ENCODE measurements around the gene CANX.
"Not testable (repeated sequence)": the region's sequence is repeated elsewhere in the genome, so short reads cannot be mapped to it uniquely, and the experiment has no call there.

CANX gene

DNA sequence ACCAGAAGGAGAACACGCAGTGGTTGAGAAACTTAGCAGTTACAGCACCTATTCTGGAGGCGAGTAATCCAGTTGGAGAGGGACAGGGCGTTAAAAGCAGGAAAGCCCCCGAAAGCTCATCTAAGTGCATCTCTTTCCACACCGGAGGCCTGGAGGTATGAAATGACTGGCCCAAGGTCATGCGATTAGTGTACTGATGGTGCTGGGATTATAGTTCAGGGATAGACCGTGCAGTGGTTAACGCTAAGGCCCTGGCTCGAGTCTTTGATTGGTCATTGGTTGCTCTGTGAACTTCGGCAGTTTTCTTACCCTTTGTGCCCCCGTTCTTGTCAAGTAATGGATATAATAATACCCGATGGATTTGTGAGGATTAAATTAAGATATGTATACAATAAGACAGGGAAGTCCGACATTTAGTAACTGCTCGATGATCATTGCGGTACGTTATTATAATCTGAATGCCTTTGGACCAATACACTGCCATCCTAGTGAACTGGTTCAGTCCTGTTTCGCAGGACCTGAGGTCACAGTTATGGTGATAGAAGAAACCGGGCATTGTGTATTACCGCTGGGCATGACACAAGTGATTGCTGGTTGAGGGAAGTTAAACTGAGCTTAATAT lies 960 bp downstream of the CANX start:
- DNase-seq = no peak

DNA sequence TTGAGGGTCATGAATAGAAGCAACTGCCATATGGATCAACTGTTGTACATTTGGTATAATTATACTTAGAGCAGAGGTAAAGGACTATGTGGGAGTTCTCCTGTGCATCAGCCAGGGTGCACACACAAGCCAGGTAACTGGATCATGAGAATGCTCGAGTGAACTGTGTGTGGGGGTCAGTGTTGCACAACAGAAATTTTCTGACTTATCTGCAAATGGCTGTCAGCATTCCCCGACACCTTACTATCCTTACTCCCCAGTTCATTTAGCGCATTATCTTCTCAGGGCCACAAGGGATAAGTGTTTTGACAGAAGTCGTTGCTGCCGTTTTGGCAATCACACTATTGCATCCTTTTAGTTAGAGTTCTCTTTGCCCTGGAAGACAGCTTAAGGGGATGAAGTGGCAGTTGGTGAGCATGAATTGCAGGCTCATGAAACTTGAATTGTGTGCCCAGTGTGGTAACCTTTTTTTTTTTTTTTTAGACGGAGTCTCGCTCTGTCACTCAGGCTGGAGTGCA lies 1.7 kb downstream of the CANX start:
- no peak for DNase-seq

DNA sequence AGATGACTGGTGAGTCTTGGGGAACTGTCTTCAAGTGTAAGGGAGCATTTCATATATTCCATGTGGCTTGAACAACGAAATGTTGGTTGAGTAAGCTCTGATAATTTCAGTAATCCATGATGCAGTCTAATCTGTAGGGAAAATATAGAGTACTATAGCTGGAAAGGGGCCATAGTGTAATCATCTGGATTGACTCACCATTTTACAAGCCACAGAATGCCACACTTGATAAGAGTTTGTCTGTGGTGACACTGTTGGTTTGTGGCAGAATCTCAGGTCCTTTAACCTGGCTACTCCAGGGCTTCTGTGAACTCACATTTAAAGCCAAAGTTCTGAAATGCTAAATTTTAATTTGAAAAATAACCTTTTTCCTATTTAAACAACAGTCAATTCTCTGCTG lies 17.5 kb downstream of the CANX start:
- no peak for DNase-seq

DNA sequence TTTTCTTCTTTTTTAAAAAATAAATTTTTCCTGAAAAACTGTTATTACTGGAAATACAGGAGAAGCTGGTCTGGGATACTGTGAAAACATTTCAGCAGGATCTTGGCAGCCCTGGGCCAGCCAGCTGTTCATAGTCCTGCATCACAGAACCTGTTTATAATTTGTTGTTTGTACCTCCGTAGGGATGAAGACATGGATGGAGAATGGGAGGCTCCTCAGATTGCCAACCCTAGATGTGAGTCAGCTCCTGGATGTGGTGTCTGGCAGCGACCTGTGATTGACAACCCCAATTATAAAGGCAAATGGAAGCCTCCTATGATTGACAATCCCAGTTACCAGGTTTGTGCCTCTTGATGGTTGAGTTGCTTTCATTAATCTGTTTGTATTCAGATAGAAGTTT lies 21.5 kb downstream of the CANX start:
- no peak for DNase-seq

DNA sequence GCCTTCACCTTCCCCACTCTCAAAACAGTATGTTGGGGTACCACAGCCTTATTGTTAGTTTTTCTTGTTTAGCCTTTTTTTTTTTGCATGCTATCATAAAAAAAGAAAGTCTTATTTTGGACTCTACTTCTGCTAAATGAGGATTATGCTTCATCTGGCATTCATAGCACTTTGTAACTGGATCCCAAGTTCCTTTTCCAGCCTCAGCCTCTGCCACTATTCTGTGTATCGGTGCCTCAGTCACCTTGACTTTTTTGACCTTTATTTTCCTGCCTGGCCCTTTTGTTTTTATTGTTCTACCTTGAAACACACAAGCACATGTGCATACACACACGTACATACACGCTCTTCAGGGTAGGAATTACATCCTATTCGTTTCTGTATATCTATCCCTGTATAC lies 25.4 kb downstream of the CANX start:
- DNase-seq = no peak

DNA sequence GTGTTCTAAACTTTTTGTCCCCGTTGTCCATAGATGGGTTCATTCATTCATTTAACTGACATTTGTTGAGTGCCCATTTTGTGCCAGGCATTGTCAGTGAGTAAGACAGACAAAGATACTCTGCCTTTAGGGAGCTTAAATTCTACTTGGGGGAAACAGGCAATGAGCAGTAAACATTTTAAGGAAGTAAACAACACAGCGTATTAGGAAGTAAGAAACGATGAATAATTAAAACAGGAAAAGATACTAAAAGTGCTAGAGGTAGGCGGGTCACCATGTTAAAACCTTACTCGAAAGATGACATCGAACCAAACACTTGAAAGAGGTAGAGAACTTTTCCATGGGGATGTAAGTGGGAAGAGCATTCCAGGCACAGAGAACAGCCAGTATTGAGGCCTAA lies 28.3 kb downstream of the CANX start:
- no peak for DNase-seq

DNA sequence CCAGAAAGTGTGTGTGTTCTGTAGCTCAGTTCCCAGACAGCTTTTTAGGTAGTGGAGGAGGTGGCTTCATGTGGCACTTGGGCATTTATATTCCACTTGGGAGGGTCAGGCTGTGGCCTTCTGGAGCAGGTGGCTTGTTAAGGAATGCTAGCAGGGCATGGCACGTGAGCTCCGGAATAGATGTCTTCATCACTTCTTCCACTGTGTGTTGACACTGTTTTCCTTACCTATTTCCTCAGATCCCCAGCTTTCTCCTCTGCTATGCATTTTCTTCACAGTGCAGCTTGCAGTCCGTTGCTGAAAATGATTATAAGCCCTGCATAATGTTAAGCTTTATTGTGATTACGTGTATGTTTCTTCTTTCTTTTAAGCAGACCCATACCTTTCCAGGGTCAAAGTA lies 30.5 kb downstream of the CANX start:
- DNase-seq = no peak

DNA sequence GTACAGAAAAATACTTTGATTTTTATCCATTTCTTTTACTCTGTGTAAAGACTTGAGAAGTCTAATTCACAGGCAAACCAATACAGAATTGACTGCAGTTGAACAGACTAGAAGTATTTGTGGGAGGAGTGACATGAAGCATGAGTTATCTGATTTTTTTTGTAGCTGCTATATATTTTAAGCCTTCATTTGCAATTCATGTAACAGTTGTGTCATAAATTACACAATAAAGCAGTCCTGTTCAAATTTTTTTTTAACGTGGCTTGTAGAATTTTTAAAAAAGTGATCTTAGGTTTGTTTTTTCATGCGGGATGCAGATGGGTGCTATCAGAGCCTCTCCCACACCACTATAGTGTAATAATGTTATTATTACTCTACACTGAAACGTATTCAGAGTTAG lies 31.0 kb downstream of the CANX start:
- no peak for DNase-seq

DNA sequence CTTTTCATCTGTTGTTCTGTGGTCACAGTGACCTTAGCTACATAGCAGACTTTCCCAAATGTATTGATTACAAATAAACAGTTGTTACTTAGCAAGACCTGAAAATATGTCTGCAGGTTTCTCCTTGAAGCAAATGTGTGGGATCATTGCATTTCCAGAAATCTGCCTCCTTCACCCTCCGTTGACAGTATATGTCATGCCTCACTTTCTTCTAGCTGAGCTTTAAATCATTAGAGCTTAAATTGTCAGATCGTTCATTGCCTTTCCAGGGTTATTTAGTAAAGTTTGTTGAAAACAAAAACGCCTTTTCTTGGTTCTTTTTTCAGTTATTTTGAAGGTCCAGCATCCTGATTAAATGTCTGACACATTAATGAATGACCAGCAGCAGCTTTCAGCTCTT lies 31.6 kb downstream of the CANX start:
- no peak for DNase-seq

DNA sequence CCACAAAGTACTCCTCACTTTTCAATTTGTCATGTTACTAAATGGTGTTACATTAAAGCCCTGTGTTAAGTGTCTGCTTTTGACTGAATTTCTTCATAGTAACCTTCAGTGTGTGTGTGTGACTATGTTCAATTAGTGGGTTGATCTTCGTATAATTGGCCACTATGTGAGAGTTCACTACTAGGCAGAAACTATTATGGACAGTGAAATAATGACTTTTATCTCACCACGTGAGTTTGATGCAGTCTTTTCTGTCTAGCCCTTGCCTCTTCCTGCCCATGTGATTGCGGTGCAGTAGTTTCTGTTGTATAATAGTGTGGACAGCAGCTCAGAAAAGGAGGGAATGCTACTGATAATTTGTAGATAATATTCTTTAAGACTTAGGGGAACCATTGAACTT lies 32.1 kb downstream of the CANX start:
- DNase-seq = no peak

DNA sequence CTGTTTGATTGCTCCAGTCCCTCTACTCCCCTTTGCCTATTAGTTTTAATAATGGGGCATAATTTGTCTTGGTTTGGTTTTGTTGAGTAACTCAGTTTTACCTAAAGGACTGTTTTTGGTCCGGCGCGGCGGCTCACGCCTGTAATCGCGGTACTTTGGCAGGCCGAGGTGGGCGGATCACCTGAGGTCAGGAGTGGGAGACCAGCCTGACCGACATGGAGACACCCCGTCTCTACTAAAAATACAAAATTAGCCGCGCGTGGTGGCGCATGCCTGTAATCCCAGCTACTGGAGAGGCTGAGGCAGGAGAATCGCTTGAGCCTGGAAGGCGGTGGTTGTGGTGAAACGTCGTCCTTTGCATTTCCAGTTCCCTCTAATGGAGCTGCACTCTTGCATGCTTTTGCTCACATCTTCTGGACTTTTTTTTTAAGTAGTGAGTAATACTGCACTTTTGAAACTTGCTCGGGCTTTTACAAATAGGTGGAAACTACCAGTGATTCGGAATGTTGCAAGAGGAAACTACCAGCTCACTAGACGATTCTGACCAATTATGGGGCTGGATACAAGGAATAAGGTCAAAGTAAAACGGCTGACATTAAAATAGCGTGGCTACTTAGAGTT lies 33.1 kb downstream of the CANX start:
- DNase-seq = peak; percentile 2 to 5

DNA sequence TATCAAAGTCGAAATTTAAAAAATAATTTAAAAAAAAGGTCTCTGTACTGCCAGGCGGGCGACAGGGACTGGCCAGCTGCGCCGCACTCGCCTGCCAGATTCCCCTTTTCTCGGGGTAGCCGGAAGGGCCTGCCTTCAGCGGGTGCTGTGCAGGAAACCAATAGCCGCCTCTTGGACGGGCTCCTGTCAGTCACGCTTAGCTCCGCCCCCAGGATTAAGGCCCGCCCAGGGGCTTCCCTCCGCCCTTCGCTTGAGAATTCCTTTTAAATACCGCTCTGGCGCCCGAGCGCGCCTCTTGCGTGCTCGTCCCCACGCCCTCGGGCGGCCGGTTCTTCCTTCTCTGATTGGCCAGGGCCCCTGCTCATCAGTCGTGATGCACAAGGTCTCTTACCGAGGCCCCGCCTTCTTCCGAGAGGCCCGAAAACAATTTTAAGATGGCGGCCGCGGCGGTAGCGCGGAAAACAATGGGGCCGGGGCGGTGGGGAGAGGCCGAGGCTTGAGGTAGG lies 33.7 kb downstream of the CANX start, which contains the start of gene MAML1:
TSS of gene MAML1 (plus strand) at position 411 of the 506 bp plus-strand sequence. CDS start 291 bp downstream, outside the sequence.
- DNase-seq = peak; percentile 99

DNA sequence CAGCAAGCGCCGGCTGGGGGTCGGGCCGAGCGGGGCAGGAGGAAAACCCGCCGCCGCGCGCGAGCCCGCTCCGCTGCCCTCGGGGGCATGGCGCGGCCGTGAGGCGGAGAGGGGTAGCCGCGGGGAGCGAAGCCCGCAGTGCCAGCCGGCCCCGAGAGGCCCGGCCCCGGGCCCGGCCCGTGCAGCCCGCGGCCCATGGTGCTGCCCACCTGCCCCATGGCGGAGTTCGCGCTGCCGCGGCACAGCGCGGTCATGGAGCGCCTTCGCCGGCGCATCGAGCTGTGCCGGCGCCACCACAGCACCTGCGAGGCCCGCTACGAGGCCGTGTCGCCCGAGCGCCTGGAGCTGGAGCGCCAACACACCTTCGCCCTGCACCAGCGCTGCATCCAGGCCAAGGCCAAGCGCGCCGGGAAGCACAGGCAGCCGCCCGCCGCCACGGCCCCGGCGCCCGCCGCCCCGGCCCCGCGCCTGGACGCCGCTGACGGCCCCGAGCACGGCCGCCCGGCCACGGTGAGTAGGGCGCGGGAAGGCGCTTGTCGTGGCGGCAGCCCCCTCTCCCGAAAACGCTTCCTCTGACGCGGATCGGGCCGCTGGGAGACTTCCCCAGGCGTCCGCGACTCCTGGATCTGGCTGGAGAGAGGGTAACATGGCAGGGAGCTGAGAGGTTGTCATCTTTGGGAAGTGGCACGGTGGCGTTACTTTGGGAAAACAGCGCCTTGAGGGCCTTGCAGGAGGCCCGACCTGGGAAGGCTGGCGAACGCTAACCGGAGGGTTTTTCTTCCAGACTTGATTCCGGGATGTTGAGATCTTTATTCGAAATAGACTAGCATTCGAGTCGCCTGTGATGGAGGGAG lies 34.4 kb downstream of the CANX start:
- peak; percentile 18 to 26 for DNase-seq

DNA sequence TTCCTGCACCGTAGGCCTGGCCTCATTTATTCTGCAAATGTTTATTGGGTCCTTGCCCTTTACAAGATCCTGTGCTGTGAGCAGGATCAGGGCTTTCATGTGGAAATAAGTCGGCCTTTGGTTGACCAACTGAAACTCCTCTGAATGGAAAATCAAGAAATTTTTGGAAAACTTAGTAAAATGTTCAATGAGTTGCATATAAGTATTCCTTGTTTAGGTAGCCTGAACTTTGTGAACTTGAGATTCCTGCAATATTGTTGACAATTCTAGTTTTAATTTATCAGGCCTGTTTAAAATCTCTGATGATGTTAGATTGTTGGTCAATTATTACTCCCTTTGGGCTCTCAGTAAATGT lies 35.0 kb downstream of the CANX start:
- DNase-seq = no peak

DNA sequence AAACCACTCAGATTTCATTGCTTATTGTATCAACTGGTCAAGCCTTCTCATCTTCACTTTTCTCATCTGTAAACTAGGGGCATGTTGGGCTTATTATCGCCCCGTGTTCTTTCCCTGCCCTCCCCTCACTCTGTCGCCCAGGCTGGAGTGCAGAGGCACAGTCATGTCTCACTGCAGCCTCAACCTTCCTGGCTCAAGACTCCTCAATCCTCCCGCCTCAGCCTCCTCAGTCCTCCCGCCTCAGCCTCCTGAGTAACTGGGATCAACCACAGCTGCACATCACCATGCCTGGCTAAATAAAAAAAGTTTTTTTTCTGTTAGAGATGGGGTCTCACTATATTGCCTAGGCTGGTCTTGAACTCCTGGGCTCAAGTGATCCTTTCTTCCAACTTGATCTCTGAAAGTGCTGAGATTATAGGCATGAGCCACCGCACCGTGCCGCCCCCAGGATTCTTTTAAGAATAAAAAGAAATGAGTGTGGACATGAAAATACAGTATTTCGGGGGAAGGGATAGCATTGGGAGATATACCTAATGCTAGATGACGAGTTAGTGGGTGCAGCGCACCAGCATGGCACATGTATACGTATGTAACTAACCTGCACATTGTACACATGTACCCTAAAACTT lies 35.9 kb downstream of the CANX start:
- DNase-seq = no peak

DNA sequence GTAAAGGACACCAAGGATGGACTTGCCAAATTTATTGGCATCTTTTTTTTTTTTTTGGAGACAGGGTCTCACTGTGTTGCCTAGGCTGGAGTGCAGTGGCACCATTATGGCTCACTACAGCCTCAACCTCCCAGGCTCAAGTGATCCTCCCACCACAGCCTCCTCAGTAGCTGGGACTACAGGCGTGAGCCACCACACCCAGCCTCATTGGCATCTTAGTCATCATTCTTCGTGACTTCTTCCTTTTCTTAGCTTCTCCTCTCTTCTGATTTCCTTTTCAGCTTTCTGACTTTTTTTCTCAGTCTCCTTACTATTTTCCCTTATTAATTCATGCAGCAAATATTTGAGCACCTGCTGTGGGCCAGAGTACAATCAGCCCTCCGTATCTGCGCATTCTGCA lies 40.0 kb downstream of the CANX start:
- DNase-seq = no peak

DNA sequence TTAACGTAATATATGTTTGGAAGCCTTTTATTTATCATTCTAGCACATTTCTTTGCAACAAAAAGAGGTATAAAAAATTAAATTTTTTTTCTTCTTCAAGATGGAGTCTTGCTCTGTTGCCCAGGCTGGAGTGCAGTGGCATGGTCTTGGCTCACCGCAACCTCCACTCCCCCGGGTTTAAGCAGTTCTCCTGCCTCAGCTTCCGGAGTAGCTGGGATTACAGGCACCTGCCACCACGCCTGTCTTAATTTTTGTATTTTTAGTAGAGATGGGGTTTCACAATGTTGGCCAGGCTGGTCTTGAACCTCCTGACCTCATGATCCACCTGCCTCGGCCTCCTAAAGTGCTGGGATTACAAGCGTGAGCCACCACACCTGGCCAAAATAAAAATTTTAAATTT lies 45.3 kb downstream of the CANX start:
- DNase-seq = not testable (repeated sequence)

DNA sequence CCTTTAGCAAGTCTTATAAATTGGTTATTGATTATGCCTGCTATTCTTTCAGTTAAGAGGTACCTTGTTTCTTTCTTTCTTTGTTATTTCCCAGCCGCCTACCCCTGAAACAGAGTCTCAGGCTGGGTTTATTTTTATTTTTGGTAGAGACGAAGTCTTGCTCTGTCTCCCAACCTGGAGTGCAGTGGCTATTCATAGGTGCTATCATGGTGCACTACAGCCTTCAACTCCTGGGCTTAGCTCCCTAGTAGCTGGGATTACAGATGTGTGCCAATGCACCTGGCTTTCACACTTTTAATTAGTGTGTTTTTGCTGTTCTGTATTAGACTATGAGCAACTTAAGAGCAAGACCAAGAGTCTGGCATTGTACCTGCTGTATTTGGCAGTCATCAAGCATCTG lies 48.1 kb downstream of the CANX start:
- DNase-seq = no peak

DNA sequence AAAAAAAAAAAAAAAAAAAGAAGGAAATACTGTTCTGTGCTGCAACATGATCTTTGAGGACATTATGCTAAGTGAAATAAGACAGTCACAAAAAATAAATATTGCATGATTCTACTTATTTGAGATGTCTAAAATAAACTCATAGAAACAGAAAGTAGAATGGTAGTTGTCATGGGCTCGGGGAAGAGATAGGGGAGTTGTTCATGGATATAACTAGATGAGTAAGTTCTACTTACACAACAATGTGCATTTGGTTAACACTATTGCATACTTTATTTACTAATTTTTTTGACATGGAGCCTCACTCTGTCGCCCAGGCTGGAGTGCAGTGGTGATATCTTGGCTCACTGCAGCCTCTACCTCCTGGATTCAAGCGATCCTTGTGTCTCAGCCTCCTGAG lies 49.0 kb downstream of the CANX start:
- no peak for DNase-seq

DNA sequence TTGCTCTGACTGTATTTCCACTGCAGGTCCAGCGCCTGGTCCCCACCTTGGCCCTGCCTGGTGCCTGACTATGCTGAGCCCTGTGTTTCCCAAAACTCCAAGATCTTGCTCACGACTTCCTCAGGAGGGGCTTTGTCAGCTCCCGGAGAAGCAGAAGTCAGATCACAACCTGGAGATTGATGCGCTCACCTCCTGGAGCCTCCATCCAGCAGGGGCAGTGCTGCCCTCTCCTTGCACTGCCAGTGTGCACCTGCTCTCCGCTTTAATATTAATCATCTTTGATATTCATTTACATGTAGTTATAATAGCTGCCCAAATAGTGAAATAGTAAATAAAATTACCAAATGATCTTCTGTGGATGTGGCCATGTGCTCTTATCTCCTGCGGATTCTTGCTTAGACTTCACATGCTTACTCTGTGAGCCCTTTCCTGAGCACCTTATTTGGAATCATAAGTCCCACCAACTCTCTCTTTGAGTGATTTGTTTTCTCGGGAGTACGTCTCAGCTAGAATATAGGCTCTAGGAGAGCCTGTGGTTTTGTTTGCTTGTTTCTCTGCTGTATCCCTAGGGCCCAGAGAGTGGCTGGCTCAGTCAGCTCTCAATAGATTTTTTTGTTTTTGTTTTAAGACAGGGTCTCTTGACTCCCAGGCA lies 51.2 kb downstream of the CANX start:
- DNase-seq = no peak

DNA sequence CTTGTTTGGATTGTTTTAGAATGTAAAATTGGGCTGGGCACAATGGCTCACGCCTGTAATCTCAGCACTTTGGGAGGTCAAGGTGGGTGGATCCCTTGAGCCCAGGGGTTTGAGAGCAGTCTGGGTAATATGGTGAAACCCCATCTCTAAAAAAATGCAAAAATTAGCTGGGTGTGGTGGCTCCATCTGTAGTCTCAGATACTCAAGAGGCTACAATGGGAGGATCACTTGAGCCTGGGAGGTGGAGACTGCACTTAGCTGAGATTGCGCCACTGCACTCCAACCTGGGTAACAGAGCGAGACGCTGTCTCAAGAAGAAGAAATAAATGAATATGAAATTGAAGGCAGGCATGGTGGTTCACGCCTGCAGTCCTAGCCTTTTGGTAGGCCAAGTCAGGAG lies 55.2 kb downstream of the CANX start:
- DNase-seq = no peak

DNA sequence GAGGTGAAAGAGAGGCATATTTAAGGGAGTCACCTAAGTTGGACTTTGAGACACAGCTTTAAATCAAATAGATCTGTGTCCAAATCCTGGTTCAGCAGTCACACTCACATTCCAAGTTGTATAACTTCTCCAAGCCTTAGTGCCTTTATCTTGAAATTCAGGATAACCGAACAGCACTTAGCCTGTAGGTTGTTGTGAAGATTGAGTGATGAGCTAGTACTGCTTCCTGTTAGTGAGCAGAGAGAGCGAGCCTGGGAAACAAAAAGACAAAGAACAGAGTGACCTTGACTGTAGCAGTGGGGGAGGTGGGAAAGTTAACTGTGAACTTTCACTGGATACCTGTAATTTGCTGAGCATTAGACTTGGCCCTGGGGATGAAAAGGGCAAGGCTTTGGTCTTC lies 56.3 kb downstream of the CANX start:
- DNase-seq = no peak

DNA sequence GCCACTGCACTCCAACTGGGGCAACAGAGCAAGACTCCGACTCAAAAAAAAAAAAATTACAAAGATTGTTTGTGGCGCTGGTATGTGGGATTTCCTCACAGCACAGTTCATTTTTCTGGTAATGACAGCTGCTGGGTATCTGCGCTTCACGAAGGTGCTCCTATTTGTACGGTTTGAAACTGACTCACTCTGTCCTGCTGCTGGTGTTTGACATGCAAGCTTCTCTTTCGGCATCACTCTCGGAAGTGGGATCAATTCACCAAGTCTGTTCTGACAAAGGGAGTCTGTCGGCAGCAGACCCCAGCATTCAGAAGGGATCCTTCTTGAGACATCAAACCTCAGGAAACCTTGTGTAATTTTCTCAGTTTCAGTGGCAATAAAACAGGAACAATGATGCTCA lies 60.2 kb downstream of the CANX start:
- DNase-seq = no peak
